ENCODE measurements around the gene RRP9. TPM values are rescaled to one million over a fixed set of nuclear protein-coding genes. Genes with fewer than 3 reads are reported as not detected.
A peak's percentile ranks its signal among the peaks of the same experiment; 100 is the strongest.
"Not testable (repeated sequence)": the region's sequence is repeated elsewhere in the genome, so short reads cannot be mapped to it uniquely, and the experiment has no call there.

The RRP9 gene
- polyA plus RNA-seq, 1 donor from 2014 or later: 28.8 TPM

DNA sequence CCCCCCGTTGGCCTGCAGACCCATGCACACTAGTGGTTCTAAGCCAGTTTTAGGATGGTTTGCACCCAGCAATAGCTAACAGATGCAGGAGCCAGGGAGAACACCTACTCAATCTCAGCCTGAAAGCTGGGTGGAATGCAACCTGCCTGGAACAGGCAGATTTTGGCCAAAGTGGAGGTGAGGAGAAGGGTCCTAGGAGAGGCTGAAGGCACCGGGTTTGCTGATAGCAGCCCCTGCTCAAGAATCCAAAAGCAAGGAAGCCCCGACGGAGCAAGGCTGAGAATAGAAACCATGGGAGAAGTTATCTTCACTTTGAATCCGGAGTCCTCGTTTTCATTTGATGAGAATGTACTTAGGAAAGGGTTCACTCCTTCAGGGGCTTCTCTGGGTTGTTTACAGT, 9.9 kb downstream of the RRP9 start:
- Mint-ChIP-seq H3K36me3 (peaks cover 6% of the 10 kb centered on the region), H3K27ac (no peak overlapping the region)

DNA sequence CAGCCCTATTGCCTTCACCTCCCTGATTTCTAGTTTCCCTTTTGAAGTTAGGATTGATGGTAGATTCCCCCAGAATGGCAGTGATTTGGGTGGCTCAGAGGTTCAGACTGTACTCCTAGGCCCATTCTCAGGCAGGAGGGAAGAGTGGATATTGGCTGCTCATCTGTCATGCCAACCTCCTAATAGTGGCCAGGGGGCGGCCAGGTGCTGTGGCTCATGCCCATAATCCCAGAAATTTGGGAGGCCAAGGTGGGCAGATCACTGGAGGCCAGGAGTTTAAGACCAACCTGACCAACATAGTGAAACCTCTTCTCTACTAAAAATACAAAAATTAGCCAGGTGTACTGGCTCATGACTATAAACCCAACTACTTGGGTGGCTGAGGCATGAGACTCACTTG, 11.3 kb downstream of the RRP9 start:
- Mint-ChIP-seq H3K4me1 (no peaks in the 10 kb centered on the region), H3K27ac (no peak overlapping the region), H3K27me3 (no peaks in the 10 kb centered on the region), H3K4me3 (no peak overlapping the region), H3K9me3 (peaks cover 0 to 2% (median 0%) of the 10 kb centered on the region in 3 donors), H3K36me3 (peaks cover 6% of the 10 kb centered on the region)

More for the DNA sequence above, 9.9 kb downstream of the RRP9 start:
- H3K9me3 Mint-ChIP-seq: peaks cover 0 to 2% (median 0%) of the 10 kb centered on the region in 3 donors
- H3K4me3 Mint-ChIP-seq: peak overlapping the region in 1 of 4 donors; percentile 3
- H3K4me1 Mint-ChIP-seq: no peaks in the 10 kb centered on the region
- no peaks in the 10 kb centered on the region for H3K27me3 Mint-ChIP-seq

GRCh38 chr3:51929420-51930003, 12.2 kb downstream of the RRP9 start:
- peaks cover 6% of the 10 kb centered on the region for H3K36me3 Mint-ChIP-seq
- no peaks in the 10 kb centered on the region for H3K27me3 Mint-ChIP-seq
- H3K9me3 Mint-ChIP-seq: peaks cover 0 to 2% (median 0%) of the 10 kb centered on the region in 3 donors
- no peaks in the 10 kb centered on the region for H3K4me1 Mint-ChIP-seq
- no peak overlapping the region for H3K4me3 Mint-ChIP-seq
- H3K27ac Mint-ChIP-seq: no peak overlapping the region

- not testable (repeated sequence) for H3K4me3 Mint-ChIP-seq, H3K27me3 Mint-ChIP-seq, H3K4me1 Mint-ChIP-seq, H3K9me3 Mint-ChIP-seq, H3K27ac Mint-ChIP-seq, H3K36me3 Mint-ChIP-seq
These were observed 12.7 kb downstream of the RRP9 start for GRCh38 chr3:51928981-51929380.

DNA sequence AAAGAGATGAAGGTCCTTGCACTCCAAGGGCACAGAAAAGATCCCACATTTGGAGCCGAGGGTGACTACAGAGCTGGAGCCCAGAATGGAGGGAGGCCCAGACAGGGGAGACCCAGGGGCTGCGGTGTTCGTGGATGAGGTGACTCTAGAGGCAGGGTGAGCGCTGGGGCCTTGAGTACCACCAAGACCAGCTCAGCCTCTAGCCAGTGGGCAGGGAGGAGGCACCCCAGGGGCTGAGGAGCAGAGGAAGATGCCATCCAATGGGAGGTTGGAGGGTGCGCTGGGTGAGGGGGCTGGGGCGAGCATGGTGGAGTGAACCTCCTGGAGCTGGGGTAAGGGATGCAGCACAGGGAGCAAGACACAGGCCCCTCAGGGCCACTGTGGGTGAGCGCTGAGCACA, 13.3 kb downstream of the RRP9 start:
- peaks cover 0 to 2% (median 0%) of the 10 kb centered on the region in 3 donors for H3K9me3 Mint-ChIP-seq
- H3K27me3 Mint-ChIP-seq: no peaks in the 10 kb centered on the region
- H3K27ac Mint-ChIP-seq: no peak overlapping the region
- H3K36me3 Mint-ChIP-seq: peaks cover 3% of the 10 kb centered on the region
- no peaks in the 10 kb centered on the region for H3K4me1 Mint-ChIP-seq
- no peak overlapping the region for H3K4me3 Mint-ChIP-seq

DNA sequence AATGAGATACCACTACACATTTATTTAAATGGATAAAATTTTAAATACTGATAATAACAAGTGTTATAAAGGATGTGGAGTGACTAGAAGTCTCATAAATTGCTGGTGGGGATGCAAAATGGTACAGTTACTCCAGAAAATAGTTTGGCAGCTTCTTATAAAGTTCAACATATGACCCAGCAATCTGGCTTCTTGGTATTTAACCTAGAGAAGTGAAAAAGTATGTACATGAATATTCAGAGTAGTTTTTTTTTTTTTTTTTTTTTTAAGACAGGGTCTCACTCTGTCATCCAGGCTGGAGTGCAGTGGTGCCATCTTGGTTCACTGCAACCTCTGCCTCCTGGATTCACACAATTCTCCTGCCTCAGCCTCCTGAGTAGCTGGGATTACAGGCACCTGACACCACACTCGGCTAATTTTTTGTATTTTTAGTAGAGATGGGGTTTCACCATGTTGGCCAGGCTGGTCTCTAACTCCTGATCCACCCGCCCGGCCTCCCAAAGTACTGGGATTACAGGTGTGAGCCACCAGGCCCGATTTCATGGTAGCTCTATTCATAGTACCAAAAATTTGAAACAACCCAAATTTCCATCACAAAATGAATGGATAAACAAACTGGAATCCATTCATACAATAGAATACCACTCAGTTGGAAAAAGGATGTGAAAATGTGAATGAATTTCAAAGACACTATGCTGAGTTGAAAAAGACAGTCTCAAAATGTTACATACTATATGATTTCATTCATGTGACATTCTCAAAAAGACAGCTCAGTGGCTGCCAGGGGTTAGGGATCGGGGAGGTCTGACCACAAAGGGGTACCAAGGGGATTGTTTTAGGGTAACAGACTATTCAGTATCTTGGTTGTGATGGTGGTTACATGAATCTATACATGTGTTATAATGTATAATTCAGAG, 14.4 kb downstream of the RRP9 start:
- Mint-ChIP-seq H3K4me3 (no peak overlapping the region), H3K36me3 (peaks cover 3% of the 10 kb centered on the region), H3K27me3 (no peaks in the 10 kb centered on the region), H3K27ac (no peak overlapping the region), H3K9me3 (peaks cover 0 to 2% (median 0%) of the 10 kb centered on the region in 3 donors), H3K4me1 (peaks cover 0 to 1% (median 0%) of the 10 kb centered on the region in 3 donors)

DNA sequence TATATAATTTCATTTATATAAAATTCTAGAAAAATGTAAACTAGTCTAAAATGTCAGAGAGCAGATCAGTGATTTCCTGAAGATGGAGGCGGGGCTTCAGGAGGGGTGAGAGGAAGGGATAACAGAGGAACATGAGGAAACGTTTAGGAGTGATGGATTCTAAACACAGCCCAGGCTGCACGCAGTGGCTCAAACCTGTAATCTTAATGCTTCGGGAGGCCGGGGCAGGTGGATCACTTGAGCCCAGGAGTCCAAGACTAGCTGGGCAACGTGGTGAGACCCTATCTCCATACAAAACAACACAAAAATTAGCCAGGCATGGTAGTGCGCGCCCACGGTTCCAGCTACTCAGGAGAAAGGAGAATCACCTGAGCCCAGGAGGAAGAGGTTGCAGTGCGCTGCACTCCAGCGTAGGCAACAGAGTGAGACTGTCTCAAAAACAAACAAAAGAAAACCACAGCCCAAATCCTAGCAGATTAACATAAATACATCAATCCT, 20.6 kb downstream of the RRP9 start:
- no peak overlapping the region for H3K4me3 Mint-ChIP-seq
- H3K27ac Mint-ChIP-seq: no peak overlapping the region
- H3K27me3 Mint-ChIP-seq: peaks cover 10% of the 10 kb centered on the region
- H3K9me3 Mint-ChIP-seq: no peaks in the 10 kb centered on the region
- no peaks in the 10 kb centered on the region for H3K36me3 Mint-ChIP-seq
- H3K4me1 Mint-ChIP-seq: peaks cover 0 to 1% (median 0%) of the 10 kb centered on the region in 3 donors

- Mint-ChIP-seq H3K27ac (no peak overlapping the region), H3K9me3 (no peaks in the 10 kb centered on the region), H3K27me3 (peaks cover 14% of the 10 kb centered on the region), H3K4me1 (no peaks in the 10 kb centered on the region), H3K36me3 (no peaks in the 10 kb centered on the region), H3K4me3 (no peak overlapping the region)
These were observed 25.3 kb downstream of the RRP9 start for GRCh38 chr3:51916418-51916817.

DNA sequence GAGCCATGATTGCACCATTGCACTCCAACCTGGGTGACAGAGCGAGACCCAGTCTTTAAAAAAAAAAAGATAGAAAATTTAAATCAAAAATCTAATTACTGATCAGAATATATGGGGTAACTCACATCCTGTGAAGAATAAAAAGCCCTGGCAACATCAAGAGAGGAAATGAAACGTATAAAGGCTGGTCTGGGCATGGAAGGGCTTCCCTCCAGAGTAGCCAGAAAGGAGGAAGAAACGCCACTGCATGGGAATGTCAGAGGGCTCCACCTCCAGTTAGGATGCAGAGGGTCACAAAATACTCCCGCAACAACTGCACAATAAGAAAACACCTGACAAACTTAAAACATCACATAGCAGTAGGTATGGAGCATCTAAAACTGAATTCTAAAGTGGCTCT, 33.7 kb downstream of the RRP9 start:
- Mint-ChIP-seq H3K4me1 (peaks cover 0 to 2% (median 0%) of the 10 kb centered on the region in 3 donors), H3K27me3 (peaks cover 5% of the 10 kb centered on the region), H3K27ac (no peak overlapping the region), H3K36me3 (peaks cover 3% of the 10 kb centered on the region), H3K9me3 (peaks cover 3 to 21% (median 14%) of the 10 kb centered on the region in 3 donors), H3K4me3 (no peak overlapping the region)

DNA sequence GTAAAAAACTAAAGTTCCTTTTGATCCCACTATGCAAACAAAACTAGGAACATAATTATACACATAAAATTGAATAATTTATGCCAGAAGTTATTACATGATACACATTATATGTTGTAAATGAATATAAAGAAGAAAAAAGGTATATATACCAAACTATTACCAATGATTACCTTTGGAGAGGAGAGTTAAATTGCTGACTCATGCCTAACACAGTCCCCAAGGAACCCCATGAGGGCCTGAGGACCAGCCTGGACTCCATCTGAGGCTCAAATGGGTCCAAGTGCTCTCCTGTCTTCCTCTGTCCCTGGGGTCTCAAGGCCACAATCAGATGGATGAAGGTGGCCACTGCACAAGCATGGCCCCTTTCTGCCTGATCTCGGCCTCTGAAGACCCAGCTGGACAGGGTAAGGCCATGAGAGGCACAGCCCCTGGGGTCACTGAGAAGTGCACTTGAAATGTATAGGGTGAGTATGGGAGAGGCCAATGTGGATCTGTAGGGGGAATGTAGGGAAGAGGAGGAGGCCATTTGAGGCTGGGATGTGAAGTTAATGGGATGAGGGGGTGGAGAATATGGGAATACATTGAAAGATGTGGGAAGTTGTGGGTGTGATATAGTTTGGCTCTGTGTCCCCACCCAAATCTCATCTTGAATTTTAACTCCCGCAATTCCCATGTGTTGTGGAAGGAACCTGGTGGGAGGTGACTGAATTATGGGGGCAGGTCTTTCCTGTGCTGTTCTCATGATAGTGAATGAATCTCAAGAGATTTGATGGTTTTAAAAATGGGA, 37.5 kb downstream of the RRP9 start:
- peak overlapping the region in 1 of 4 donors; percentile 39 for H3K4me3 Mint-ChIP-seq
- peaks cover 0 to 1% (median 0%) of the 10 kb centered on the region in 3 donors for H3K4me1 Mint-ChIP-seq
- no peak overlapping the region for H3K27ac Mint-ChIP-seq
- H3K36me3 Mint-ChIP-seq: no peaks in the 10 kb centered on the region
- H3K9me3 Mint-ChIP-seq: peaks cover 3 to 20% (median 13%) of the 10 kb centered on the region in 3 donors
- H3K27me3 Mint-ChIP-seq: peaks cover 13% of the 10 kb centered on the region

DNA sequence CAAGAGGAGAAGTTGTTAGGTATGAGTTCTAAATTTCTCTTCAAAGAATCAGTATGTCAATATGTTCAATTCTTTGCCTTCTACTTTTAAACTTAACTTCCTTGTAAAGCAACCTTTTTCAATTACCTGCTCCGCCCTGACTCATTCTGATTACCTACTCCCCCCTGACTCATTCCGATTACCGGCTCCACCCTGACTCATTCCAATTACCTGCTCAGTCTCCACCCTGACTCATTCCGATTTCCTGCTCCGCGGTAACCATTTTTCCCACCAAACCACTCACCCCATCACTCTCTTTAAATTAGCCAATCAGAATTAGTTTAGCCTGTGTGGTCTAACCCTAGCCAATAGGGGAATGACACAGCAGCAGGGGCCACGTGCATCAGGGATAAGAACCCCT, 39.3 kb downstream of the RRP9 start:
- Mint-ChIP-seq H3K27me3 (peaks cover 15% of the 10 kb centered on the region), H3K27ac (peak overlapping the region in 1 of 3 donors; percentile 59), H3K9me3 (peaks cover 3 to 11% (median 6%) of the 10 kb centered on the region in 3 donors)
- H3K4me1 Mint-ChIP-seq, H3K4me3 Mint-ChIP-seq, H3K36me3 Mint-ChIP-seq: not testable (repeated sequence)

DNA sequence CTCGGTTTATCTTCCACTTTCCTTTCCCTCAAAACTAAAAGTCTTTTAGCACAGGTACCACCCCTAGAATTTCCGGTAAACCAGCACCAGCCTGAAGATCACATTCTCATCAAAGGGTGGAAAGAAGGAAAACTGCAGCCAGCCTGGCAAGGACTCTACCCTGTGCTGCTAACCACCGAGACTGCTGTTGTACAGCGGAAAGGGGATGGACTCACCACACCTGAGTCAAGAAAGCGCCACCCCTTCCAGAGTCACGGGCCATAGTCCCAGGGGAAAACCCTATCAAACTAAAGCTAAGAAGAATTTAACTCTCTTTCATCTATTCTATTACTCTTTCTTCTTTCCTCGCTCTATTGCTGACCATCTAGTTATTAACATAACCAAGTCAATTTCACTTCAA, 41.7 kb downstream of the RRP9 start:
- H3K36me3 Mint-ChIP-seq, H3K9me3 Mint-ChIP-seq, H3K4me3 Mint-ChIP-seq, H3K4me1 Mint-ChIP-seq: not testable (repeated sequence)
- peaks cover 19% of the 10 kb centered on the region for H3K27me3 Mint-ChIP-seq
- H3K27ac Mint-ChIP-seq: peak overlapping the region in 1 of 3 donors; percentile 76

DNA sequence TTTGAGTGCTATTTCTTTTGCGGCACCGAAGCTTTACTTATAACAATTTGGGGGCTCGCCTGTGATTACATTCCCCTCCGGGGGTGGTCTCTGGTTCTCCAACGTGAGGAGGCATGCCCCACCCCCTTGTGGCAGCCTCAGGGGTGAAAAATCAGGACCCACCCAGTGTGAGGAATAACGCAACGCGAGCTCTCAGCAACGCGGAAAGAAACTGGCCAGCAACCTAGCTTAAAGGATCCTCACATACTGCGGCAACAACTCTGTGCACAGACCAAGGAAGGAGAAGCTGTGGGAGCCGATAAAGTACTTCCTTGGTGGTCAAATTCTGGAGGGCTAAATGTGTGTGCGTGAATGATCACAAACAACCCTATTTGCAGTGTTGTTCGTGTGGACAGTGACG, 44.3 kb downstream of the RRP9 start:
- Mint-ChIP-seq H3K9me3 (no peaks in the 10 kb centered on the region), H3K27me3 (peaks cover 18% of the 10 kb centered on the region), H3K36me3 (no peaks in the 10 kb centered on the region), H3K4me3 (no peak overlapping the region), H3K4me1 (no peaks in the 10 kb centered on the region), H3K27ac (no peak overlapping the region)

- H3K4me1 Mint-ChIP-seq: no peaks in the 10 kb centered on the region
- peaks cover 20% of the 10 kb centered on the region for H3K27me3 Mint-ChIP-seq
- H3K4me3 Mint-ChIP-seq: no peak overlapping the region
- no peaks in the 10 kb centered on the region for H3K36me3 Mint-ChIP-seq
- H3K27ac Mint-ChIP-seq: no peak overlapping the region
- no peaks in the 10 kb centered on the region for H3K9me3 Mint-ChIP-seq
These were observed 44.9 kb downstream of the RRP9 start for GRCh38 chr3:51896607-51897305.
